Measurements from ENCODE around the gene TP73.

The TP73 gene

DNA sequence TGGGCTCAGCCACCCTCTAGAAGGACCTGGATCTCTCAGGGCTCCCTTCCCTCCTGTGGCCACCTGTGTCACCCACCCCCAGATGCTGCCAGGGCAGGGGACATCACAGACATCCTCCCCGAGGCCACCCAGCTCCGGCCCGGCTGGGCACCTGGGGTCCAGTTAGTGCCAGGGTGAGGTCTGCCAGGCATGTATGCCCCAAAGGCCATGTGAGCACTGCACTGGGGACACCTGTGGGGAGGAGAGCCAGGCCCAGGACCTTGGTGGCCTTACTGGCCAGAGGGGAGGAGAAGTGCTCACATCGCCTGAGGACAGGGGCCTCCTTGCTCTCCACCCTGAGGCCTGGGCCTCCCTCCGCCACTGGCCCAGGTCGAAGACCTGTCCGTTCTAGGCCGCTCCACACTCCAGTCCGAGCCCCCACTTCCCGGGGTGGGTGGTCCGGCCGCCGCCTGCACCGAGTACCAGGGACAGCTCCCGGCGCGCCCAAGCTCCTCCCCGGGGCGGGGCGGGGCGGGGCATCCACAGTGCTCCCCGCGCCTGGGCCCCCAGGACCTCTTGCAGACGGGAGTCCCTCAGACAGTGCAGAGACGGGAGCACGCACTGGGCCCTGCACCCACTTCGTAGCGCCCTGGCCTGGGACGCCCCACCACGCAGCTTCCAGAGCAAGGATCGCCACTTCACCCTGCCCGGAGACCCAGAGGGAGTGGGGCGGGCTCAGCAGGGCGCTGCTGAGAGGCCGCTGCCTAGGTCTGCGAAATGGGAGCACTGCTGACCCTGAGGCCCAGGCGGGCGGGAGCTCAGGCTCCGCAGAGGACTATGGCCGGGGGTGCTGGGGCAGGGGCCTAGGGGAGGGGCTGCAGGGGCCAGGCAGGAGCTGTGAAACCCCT is 65.6 kb downstream of the TP73 start:
- no peak for TF ChIP-seq CREB5 (CRISPR knock-in tag; IDR thresholded peaks at IDR 0.05; ENCODE audit: low read depth)
- no peak for TF ChIP-seq ZFP3 (CRISPR knock-in tag; IDR thresholded peaks at IDR 0.05)
- TF ChIP-seq TCF4 (CRISPR knock-in tag; IDR thresholded peaks at IDR 0.05; ENCODE audit: borderline replicate concordance) = no peak
- no peak for TF ChIP-seq TSHZ2 (CRISPR knock-in tag; IDR thresholded peaks at IDR 0.05)
- no peak for TF ChIP-seq SNAI2 (CRISPR knock-in tag; IDR thresholded peaks at IDR 0.05)
- TF ChIP-seq RARB (CRISPR knock-in tag; IDR thresholded peaks at IDR 0.05) = no peak
- no peak for TF ChIP-seq CSRNP3 (CRISPR knock-in tag; IDR thresholded peaks at IDR 0.05)
- no peak for TF ChIP-seq ISL1 (CRISPR knock-in tag; IDR thresholded peaks at IDR 0.05)
- no peak for TF ChIP-seq CSDC2 (CRISPR knock-in tag; IDR thresholded peaks at IDR 0.05)
- TF ChIP-seq, protein P1, sequence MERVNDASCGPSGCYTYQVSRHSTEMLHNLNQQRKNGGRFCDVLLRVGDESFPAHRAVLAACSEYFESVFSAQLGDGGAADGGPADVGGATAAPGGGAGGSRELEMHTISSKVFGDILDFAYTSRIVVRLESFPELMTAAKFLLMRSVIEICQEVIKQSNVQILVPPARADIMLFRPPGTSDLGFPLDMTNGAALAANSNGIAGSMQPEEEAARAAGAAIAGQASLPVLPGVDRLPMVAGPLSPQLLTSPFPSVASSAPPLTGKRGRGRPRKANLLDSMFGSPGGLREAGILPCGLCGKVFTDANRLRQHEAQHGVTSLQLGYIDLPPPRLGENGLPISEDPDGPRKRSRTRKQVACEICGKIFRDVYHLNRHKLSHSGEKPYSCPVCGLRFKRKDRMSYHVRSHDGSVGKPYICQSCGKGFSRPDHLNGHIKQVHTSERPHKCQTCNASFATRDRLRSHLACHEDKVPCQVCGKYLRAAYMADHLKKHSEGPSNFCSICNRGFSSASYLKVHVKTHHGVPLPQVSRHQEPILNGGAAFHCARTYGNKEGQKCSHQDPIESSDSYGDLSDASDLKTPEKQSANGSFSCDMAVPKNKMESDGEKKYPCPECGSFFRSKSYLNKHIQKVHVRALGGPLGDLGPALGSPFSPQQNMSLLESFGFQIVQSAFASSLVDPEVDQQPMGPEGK (CRISPR knock-in tag; IDR thresholded peaks at IDR 0.05; ENCODE audit: borderline replicate concordance) = no peak
- no peak for TF ChIP-seq ZNF8 (CRISPR knock-in tag; IDR thresholded peaks at IDR 0.05)
- no peak for TF ChIP-seq ZNF70 (CRISPR knock-in tag; IDR thresholded peaks at IDR 0.05)
- no peak for TF ChIP-seq ZC3H10 (CRISPR knock-in tag; IDR thresholded peaks at IDR 0.05)
- TF ChIP-seq ESRRG (CRISPR knock-in tag; IDR thresholded peaks at IDR 0.05) = no peak
- no peak for TF ChIP-seq OSR1 (CRISPR knock-in tag; IDR thresholded peaks at IDR 0.05)
- no peak for TF ChIP-seq ZFP30 (CRISPR knock-in tag; IDR thresholded peaks at IDR 0.05)
- TF ChIP-seq, protein P2, sequence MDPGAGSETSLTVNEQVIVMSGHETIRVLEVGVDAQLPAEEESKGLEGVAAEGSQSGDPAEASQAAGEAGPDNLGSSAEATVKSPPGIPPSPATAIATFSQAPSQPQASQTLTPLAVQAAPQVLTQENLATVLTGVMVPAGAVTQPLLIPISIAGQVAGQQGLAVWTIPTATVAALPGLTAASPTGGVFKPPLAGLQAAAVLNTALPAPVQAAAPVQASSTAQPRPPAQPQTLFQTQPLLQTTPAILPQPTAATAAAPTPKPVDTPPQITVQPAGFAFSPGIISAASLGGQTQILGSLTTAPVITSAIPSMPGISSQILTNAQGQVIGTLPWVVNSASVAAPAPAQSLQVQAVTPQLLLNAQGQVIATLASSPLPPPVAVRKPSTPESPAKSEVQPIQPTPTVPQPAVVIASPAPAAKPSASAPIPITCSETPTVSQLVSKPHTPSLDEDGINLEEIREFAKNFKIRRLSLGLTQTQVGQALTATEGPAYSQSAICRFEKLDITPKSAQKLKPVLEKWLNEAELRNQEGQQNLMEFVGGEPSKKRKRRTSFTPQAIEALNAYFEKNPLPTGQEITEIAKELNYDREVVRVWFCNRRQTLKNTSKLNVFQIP (CRISPR knock-in tag; IDR thresholded peaks at IDR 0.05; ENCODE audit: borderline replicate concordance, low read depth) = no peak
- no peak for ATAC-seq

DNA sequence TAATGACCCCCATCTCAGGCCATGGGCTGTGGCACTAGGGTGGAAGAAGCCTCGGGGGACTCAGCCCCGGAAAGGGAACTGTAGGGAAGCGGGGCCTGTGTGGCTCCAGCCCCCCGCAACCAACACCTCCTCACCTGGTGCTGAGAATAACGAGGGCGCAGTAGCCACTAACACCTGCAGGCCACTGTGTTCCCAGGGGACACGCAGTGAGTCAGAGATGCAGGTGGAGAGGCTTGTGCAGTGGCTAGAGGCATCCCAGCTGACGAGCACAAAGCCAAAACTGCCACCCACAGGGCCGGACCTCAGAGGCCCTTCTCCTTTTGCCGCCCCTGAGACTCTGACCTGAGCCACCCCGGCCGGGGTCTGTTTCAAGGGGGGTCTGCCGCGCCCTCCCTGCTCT is 66.4 kb downstream of the TP73 start:
- TF ChIP-seq SNAI2 (CRISPR knock-in tag; IDR thresholded peaks at IDR 0.05) (no peak), PPARA (CRISPR knock-in tag; IDR thresholded peaks at IDR 0.05; ENCODE audit: borderline replicate concordance) (no peak), CSDC2 (CRISPR knock-in tag; IDR thresholded peaks at IDR 0.05) (no peak), ZFP30 (CRISPR knock-in tag; IDR thresholded peaks at IDR 0.05) (no peak), ISL1 (CRISPR knock-in tag; IDR thresholded peaks at IDR 0.05) (no peak), TCF4 (CRISPR knock-in tag; IDR thresholded peaks at IDR 0.05; ENCODE audit: borderline replicate concordance) (no peak), TOX (CRISPR knock-in tag; IDR thresholded peaks at IDR 0.05; ENCODE audit: borderline replicate concordance) (no peak), ESRRG (CRISPR knock-in tag; IDR thresholded peaks at IDR 0.05) (no peak), ZFP3 (CRISPR knock-in tag; IDR thresholded peaks at IDR 0.05) (no peak), CREB5 (CRISPR knock-in tag; IDR thresholded peaks at IDR 0.05; ENCODE audit: low read depth) (no peak), ZNF8 (CRISPR knock-in tag; IDR thresholded peaks at IDR 0.05) (no peak), ZNF70 (CRISPR knock-in tag; IDR thresholded peaks at IDR 0.05) (no peak), ZC3H10 (CRISPR knock-in tag; IDR thresholded peaks at IDR 0.05) (no peak), GLIS3 (CRISPR knock-in tag; IDR thresholded peaks at IDR 0.05) (no peak)
- TF ChIP-seq, protein P1 (CRISPR knock-in tag; IDR thresholded peaks at IDR 0.05; ENCODE audit: borderline replicate concordance) = no peak
- no peak for ATAC-seq

Measured in SK-N-SH treated with all-trans-retinoic acid at 6 μM for 48 hours (cell line).